Liver (tissue), 9 donors: ENCODE data around the gene CRACDL. TPM values are rescaled to one million over a fixed set of nuclear protein-coding genes. Genes with fewer than 3 reads are reported as not detected.

ENCODE experiments used
- DNase-seq: peaks from one replicate; pipeline ENCODE4 v3.0.0-alpha.2; 2017; ENCODE audit warnings: low spot score
- H3K27ac ChIP-seq, 2 donors: one replicate each; pipeline ENCODE4 v1.7.0; 2013; ENCODE audit warnings: inconsistent platforms in 2 of 2, low read length in 2 of 2, control low read depth in 1 of 2, low read depth in 1 of 2, mild to moderate bottlenecking in 1 of 2
- H3K27me3 ChIP-seq, 4 donors: one replicate each; pipeline versions ENCODE4 v1.6.1 to v1.7.0; 2013; ENCODE audit warnings: low read length in 3 of 4, inconsistent platforms in 1 of 4, mild to moderate bottlenecking in 1 of 4, moderate library complexity in 1 of 4; ENCODE audit not compliant: control insufficient read depth in 4 of 4, insufficient read depth in 4 of 4
- H3K36me3 ChIP-seq, 4 donors: one replicate each; pipeline versions ENCODE4 v1.6.1 to v1.7.0; 2013; ENCODE audit warnings: low read length in 3 of 4, mild to moderate bottlenecking in 3 of 4, low read depth in 1 of 4, moderate library complexity in 1 of 4; ENCODE audit not compliant: control insufficient read depth in 4 of 4, insufficient read depth in 3 of 4
- H3K4me1 ChIP-seq, 4 donors: one replicate each; pipeline versions ENCODE4 v1.6.1 to v1.7.0; 2013; ENCODE audit warnings: low read length in 3 of 4, mild to moderate bottlenecking in 3 of 4, moderate library complexity in 1 of 4; ENCODE audit not compliant: control insufficient read depth in 4 of 4, insufficient read depth in 4 of 4
- H3K4me3 ChIP-seq, 3 donors: one replicate each; pipeline versions ENCODE4 v1.6.1 to v1.7.0; 2013; ENCODE audit warnings: low read length in 3 of 3, control low read depth in 1 of 3, low read depth in 1 of 3, mild to moderate bottlenecking in 1 of 3
- H3K9ac ChIP-seq, 2 donors: one replicate each; pipeline ENCODE4 v1.7.0; 2013; ENCODE audit warnings: low read length in 2 of 2, mild to moderate bottlenecking in 2 of 2, moderate library complexity in 2 of 2, control low read depth in 1 of 2, low read depth in 1 of 2
- H3K9me3 ChIP-seq, 4 donors: one replicate each; pipeline versions ENCODE4 v1.6.1 to v1.7.0; 2013; ENCODE audit warnings: low read length in 3 of 4; ENCODE audit not compliant: control insufficient read depth in 4 of 4
- EGR1 ChIP-seq, 2 donors: IDR thresholded peaks; 2 replicates each; pipeline ENCODE4 v1.6.1; 2016 to 2018; ENCODE audit warnings: antibody characterized with exemption in 2 of 2, low read depth in 2 of 2
- FOXA1 ChIP-seq: IDR thresholded peaks from 2 replicates; pipeline ENCODE4 v1.6.1; 2016; ENCODE audit warnings: antibody characterized with exemption
- FOXA2 ChIP-seq: IDR thresholded peaks from 2 replicates; pipeline ENCODE4 v1.6.1; 2016; ENCODE audit warnings: antibody characterized with exemption
- GABPA ChIP-seq, 2 donors: IDR thresholded peaks in 1 of 2; conservative IDR thresholded peaks in 1 of 2; 2 replicates each; pipeline ENCODE4 v1.6.1; 2016; ENCODE audit warnings: antibody characterized with exemption in 2 of 2, mild to moderate bottlenecking in 1 of 2, moderate library complexity in 1 of 2
- HNF4A ChIP-seq, 2 donors: conservative IDR thresholded peaks; 2 replicates each; pipeline ENCODE4 v1.6.1; 2016; ENCODE audit warnings: antibody characterized with exemption in 2 of 2, mild to moderate bottlenecking in 2 of 2
- HNF4G ChIP-seq: IDR thresholded peaks from 2 replicates; pipeline ENCODE4 v1.6.1; 2016; ENCODE audit warnings: antibody characterized with exemption
- JUND ChIP-seq, 2 donors: IDR thresholded peaks; 2 replicates each; pipeline ENCODE4 v1.6.1; 2016; ENCODE audit warnings: antibody characterized with exemption in 2 of 2
- MAX ChIP-seq: IDR thresholded peaks from 2 replicates; pipeline ENCODE4 v1.6.1; 2016; ENCODE audit warnings: antibody characterized with exemption
- NR2F2 ChIP-seq: IDR thresholded peaks from 2 replicates; pipeline ENCODE4 v1.6.1; 2016; ENCODE audit warnings: antibody characterized with exemption
- RAD21 ChIP-seq, 2 donors: IDR thresholded peaks; 2 replicates each; pipeline ENCODE4 v1.6.1; 2016; ENCODE audit warnings: antibody characterized with exemption in 2 of 2, mild to moderate bottlenecking in 2 of 2
- REST ChIP-seq: IDR thresholded peaks from 2 replicates; pipeline ENCODE4 v1.6.1; 2016; ENCODE audit warnings: antibody characterized with exemption, mild to moderate bottlenecking
- RXRA ChIP-seq, 2 donors: IDR thresholded peaks; 2 replicates each; pipeline ENCODE4 v1.6.1; 2017 to 2018; ENCODE audit warnings: antibody characterized with exemption in 2 of 2, mild to moderate bottlenecking in 1 of 2
- SP1 ChIP-seq: IDR thresholded peaks from 2 replicates; pipeline ENCODE4 v1.6.1; 2018; ENCODE audit warnings: antibody characterized with exemption, mild to moderate bottlenecking
- TAF1 ChIP-seq: conservative IDR thresholded peaks from 2 replicates; pipeline ENCODE4 v1.6.1; 2016; ENCODE audit warnings: antibody characterized with exemption, mild to moderate bottlenecking
- YY1 ChIP-seq: IDR thresholded peaks from 2 replicates; pipeline ENCODE4 v1.6.1; 2016; ENCODE audit warnings: antibody characterized with exemption, mild to moderate bottlenecking
- WGBS: extraction: QIAGEN DNeasy Blood & Tissue Kit; methylation state at CpG from one replicate; pipeline ENCODE4 v1.1.7; 2013; 5-methylcytosine and 5-hydroxymethylcytosine counted together
- polyA plus RNA-seq, 2 donors: library from polyadenylated mRNA; stranded (reverse) in 1 of 2; unstranded in 1 of 2; fragments of 200-250 nt in 1 of 2; fragments of >200 nt in 1 of 2; fragmentation: Nextera tagmentation in 1 of 2; extraction: Ambion mirVana in 1 of 2; gene quantifications; one replicate each; pipeline versions ENCODE4 v1.2.1 to v1.2.3, GENCODE V29; 2013 to 2015
- total RNA-seq, 2 donors: library from RNA; depleted of rRNA; stranded (reverse); fragments of >200 nt; gene quantifications; one replicate each; pipeline ENCODE4 v1.2.3, GENCODE V29; 2014
- TF ChIP-seq, protein P1 (sequence below): IDR thresholded peaks from 2 replicates; pipeline ENCODE4 v1.6.1; 2016; ENCODE audit warnings: antibody characterized with exemption
- TF ChIP-seq, protein P2 (sequence below): IDR thresholded peaks from 2 replicates; pipeline ENCODE4 v1.6.1; 2016; ENCODE audit warnings: antibody characterized with exemption
- TF ChIP-seq, protein P3 (sequence below): fragments of 150-350 bp; IDR thresholded peaks from 2 replicates; pipeline ENCODE4 v1.5.1; 2017; ENCODE audit warnings: improper control_type of control experiment, low read depth, low read length; ENCODE audit not compliant: missing input control
- donor health status: healthy.
- donor health status: healthy.
- donor health status: healthy.
- donor health status: healthy.
- donor health status: healthy.

CRACDL gene
- total and polyA plus RNA-seq, 4 donors = 0.13 to 0.46 (median 0.29) TPM

GRCh38 chr2:98809878-98810587, 126.0 kb downstream of the CRACDL start:
- DNase-seq = no peak
- no peaks in the 10 kb centered on the region for H3K27me3 ChIP-seq

GRCh38 chr2:98809116-98809515, 126.9 kb downstream of the CRACDL start:
- no peak for DNase-seq

More at GRCh38 chr2:98809878-98810587, 126.0 kb downstream of the CRACDL start:
- H3K36me3 ChIP-seq = no peaks in the 10 kb centered on the region
- 71% methylated on average over 7 of the region's 7 CpGs for WGBS
- no peaks in the 10 kb centered on the region for H3K9me3 ChIP-seq
- peaks cover 4 to 15% (median 9%) of the 10 kb centered on the region in 4 donors for H3K4me1 ChIP-seq
- H3K27ac ChIP-seq = no peak overlapping the region
- H3K4me3 ChIP-seq = no peak overlapping the region
- no peak overlapping the region for H3K9ac ChIP-seq
- TF ChIP-seq HNF4G (no peak), FOXA1 (no peak), JUND (IDR thresholded peaks at IDR 0.05) (no peak)

More at GRCh38 chr2:98809116-98809515, 126.9 kb downstream of the CRACDL start:
- WGBS = 96% methylated on average over 4 of the region's 4 CpGs
- Histone ChIP-seq H3K27ac (no peak overlapping the region), H3K36me3 (no peaks in the 10 kb centered on the region), H3K27me3 (no peaks in the 10 kb centered on the region), H3K9ac (no peak overlapping the region), H3K4me3 (no peak overlapping the region), H3K4me1 (peaks cover 4 to 24% (median 15%) of the 10 kb centered on the region in 4 donors), H3K9me3 (no peaks in the 10 kb centered on the region)
- TF ChIP-seq, protein P1, sequence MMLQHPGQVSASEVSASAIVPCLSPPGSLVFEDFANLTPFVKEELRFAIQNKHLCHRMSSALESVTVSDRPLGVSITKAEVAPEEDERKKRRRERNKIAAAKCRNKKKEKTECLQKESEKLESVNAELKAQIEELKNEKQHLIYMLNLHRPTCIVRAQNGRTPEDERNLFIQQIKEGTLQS = no peak
- TF ChIP-seq HNF4A (conservative IDR thresholded peaks at IDR 0.05) (no peak), HNF4G (no peak), FOXA2 (no peak), GABPA (IDR thresholded peaks at IDR 0.05 in 1 of 2, conservative IDR thresholded peaks at IDR 0.05 in 1 of 2) (no peak), YY1 (no peak), REST (no peak), FOXA1 (no peak), RAD21 (IDR thresholded peaks at IDR 0.05) (no peak), EGR1 (IDR thresholded peaks at IDR 0.05; ENCODE audit: low read depth in 2 of 2) (no peak), NR2F2 (no peak), TAF1 (no peak), JUND (IDR thresholded peaks at IDR 0.05) (no peak), RXRA (IDR thresholded peaks at IDR 0.05) (no peak), SP1 (no peak), MAX (no peak)
- TF ChIP-seq, protein P2, sequence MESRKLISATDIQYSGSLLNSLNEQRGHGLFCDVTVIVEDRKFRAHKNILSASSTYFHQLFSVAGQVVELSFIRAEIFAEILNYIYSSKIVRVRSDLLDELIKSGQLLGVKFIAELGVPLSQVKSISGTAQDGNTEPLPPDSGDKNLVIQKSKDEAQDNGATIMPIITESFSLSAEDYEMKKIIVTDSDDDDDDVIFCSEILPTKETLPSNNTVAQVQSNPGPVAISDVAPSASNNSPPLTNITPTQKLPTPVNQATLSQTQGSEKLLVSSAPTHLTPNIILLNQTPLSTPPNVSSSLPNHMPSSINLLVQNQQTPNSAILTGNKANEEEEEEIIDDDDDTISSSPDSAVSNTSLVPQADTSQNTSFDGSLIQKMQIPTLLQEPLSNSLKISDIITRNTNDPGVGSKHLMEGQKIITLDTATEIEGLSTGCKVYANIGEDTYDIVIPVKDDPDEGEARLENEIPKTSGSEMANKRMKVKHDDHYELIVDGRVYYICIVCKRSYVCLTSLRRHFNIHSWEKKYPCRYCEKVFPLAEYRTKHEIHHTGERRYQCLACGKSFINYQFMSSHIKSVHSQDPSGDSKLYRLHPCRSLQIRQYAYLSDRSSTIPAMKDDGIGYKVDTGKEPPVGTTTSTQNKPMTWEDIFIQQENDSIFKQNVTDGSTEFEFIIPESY = no peak
- TF ChIP-seq, protein P3, sequence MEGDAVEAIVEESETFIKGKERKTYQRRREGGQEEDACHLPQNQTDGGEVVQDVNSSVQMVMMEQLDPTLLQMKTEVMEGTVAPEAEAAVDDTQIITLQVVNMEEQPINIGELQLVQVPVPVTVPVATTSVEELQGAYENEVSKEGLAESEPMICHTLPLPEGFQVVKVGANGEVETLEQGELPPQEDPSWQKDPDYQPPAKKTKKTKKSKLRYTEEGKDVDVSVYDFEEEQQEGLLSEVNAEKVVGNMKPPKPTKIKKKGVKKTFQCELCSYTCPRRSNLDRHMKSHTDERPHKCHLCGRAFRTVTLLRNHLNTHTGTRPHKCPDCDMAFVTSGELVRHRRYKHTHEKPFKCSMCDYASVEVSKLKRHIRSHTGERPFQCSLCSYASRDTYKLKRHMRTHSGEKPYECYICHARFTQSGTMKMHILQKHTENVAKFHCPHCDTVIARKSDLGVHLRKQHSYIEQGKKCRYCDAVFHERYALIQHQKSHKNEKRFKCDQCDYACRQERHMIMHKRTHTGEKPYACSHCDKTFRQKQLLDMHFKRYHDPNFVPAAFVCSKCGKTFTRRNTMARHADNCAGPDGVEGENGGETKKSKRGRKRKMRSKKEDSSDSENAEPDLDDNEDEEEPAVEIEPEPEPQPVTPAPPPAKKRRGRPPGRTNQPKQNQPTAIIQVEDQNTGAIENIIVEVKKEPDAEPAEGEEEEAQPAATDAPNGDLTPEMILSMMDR = no peak
